ENCODE data around the gene MMP14. TPM values are rescaled to one million over a fixed set of nuclear protein-coding genes. Genes with fewer than 3 reads are reported as not detected.

Gene MMP14
- total and polyA plus RNA-seq, 7 donors, result 21.0 to 140 (median 86.6) TPM

- TF ChIP-seq CTCF (IDR thresholded peaks at IDR 0.05) (no peak), EP300 (IDR thresholded peaks at IDR 0.05) (no peak), POLR2A (IDR thresholded peaks at IDR 0.05) (no peak), POLR2AphosphoS5 (IDR thresholded peaks at IDR 0.05) (no peak)
- 76 to 77% methylated on average over 5 of the region's 5 CpGs for WGBS, 2 donors
- no peaks in the 10 kb centered on the region for H3K9me3 ChIP-seq
- no peak overlapping the region for H3K27ac ChIP-seq
- DNase-seq, result no peak
- no peaks in the 10 kb centered on the region for H3K27me3 ChIP-seq
- no peak overlapping the region for H3K4me3 ChIP-seq
- H3K4me1 ChIP-seq, result no peaks in the 10 kb centered on the region
- intact Hi-C loops (cut with DNase I), result no loop called here
- no peaks in the 10 kb centered on the region for H3K36me3 ChIP-seq
Observed at GRCh38 chr14:22793976-22794375, 42.4 kb upstream of the MMP14 start.

- WGBS, 2 donors, result 81 to 82% methylated on average over 7 of the region's 7 CpGs
- no peaks in the 10 kb centered on the region for H3K9me3 ChIP-seq
- H3K27me3 ChIP-seq, result no peaks in the 10 kb centered on the region
- no peak overlapping the region for H3K27ac ChIP-seq
- no peaks in the 10 kb centered on the region for H3K4me1 ChIP-seq
- DNase-seq, result no peak
- TF ChIP-seq POLR2A (IDR thresholded peaks at IDR 0.05) (no peak), CTCF (IDR thresholded peaks at IDR 0.05) (no peak), POLR2AphosphoS5 (IDR thresholded peaks at IDR 0.05) (no peak), EP300 (IDR thresholded peaks at IDR 0.05) (no peak)
- intact Hi-C loops (cut with DNase I), result no loop called here
- no peak overlapping the region for H3K4me3 ChIP-seq
- H3K36me3 ChIP-seq, result no peaks in the 10 kb centered on the region
Observed at GRCh38 chr14:22794551-22794951, 41.8 kb upstream of the MMP14 start.

GRCh38 chr14:22796087-22796707 is 40.2 kb upstream of the MMP14 start:
- no peaks in the 10 kb centered on the region for H3K9me3 ChIP-seq
- TF ChIP-seq POLR2A (IDR thresholded peaks at IDR 0.05) (no peak), CTCF (IDR thresholded peaks at IDR 0.05) (no peak), POLR2AphosphoS5 (IDR thresholded peaks at IDR 0.05) (no peak), EP300 (IDR thresholded peaks at IDR 0.05) (no peak)
- no peaks in the 10 kb centered on the region for H3K4me1 ChIP-seq
- no peaks in the 10 kb centered on the region for H3K36me3 ChIP-seq
- 46 to 68% methylated on average over 5 of the region's 5 CpGs for WGBS, 2 donors
- no peaks in the 10 kb centered on the region for H3K27me3 ChIP-seq
- H3K27ac ChIP-seq, result no peak overlapping the region
- intact Hi-C loops (cut with DNase I), result no loop called here
- no peak overlapping the region for H3K4me3 ChIP-seq
- DNase-seq, result no peak

GRCh38 chr14:22797017-22797917 is 39.1 kb upstream of the MMP14 start:
- Histone ChIP-seq H3K27me3 (no peaks in the 10 kb centered on the region), H3K36me3 (no peaks in the 10 kb centered on the region), H3K4me1 (no peaks in the 10 kb centered on the region), H3K4me3 (no peak overlapping the region), H3K27ac (no peak overlapping the region), H3K9me3 (no peaks in the 10 kb centered on the region)
- intact Hi-C loops (cut with DNase I), result no loop called here
- WGBS, 2 donors, result 39 to 54% methylated on average over 5 of the region's 5 CpGs
- no peak for DNase-seq
- TF ChIP-seq POLR2AphosphoS5 (IDR thresholded peaks at IDR 0.05), result no peak
- TF ChIP-seq POLR2A (IDR thresholded peaks at IDR 0.05), result no peak
- no peak for TF ChIP-seq EP300 (IDR thresholded peaks at IDR 0.05)
- no peak for TF ChIP-seq CTCF (IDR thresholded peaks at IDR 0.05)

All from sigmoid colon (tissue), 7 donors.